GM21825 (cell line): ENCODE data around the gene GBE1.
"Not testable (repeated sequence)": the region's sequence is repeated elsewhere in the genome, so short reads cannot be mapped to it uniquely, and the experiment has no call there.

ENCODE experiments used
- ATAC-seq: cut with Tn5 transposase; IDR thresholded peaks from one replicate; pipeline ENCODE4 v1.9.1; 2021; ENCODE audit warnings: mild to moderate bottlenecking, moderate library complexity; ENCODE audit not compliant: unreplicated experiment

GBE1 gene

GRCh38 chr3:81760924-81761903 lies at the start of gene GBE1:
GBE1 (minus strand) TSS chr3:81761645; CDS start chr3:81761517, 128 bp downstream.
- peak; percentile 87 for ATAC-seq

GRCh38 chr3:81808900-81809299 lies 47.5 kb upstream of the GBE1 start:
- no peak for ATAC-seq

- no peak for ATAC-seq
Measured at GRCh38 chr3:81799403-81799802, 38.0 kb upstream of the GBE1 start.

GRCh38 chr3:81793410-81793809 lies 32.0 kb upstream of the GBE1 start:
- no peak for ATAC-seq

GRCh38 chr3:81790117-81790516 lies 28.7 kb upstream of the GBE1 start:
- ATAC-seq, result no peak

- no peak for ATAC-seq
Measured at GRCh38 chr3:81789691-81790090, 28.2 kb upstream of the GBE1 start.

GRCh38 chr3:81788610-81789009 lies 27.2 kb upstream of the GBE1 start:
- ATAC-seq, result peak; percentile 67

GRCh38 chr3:81788044-81788443 lies 26.6 kb upstream of the GBE1 start:
- ATAC-seq, result no peak

GRCh38 chr3:81782585-81782984 lies 21.1 kb upstream of the GBE1 start:
- ATAC-seq, result no peak

GRCh38 chr3:81778678-81779182 lies 17.3 kb upstream of the GBE1 start:
- peak; percentile 43 for ATAC-seq

GRCh38 chr3:81776643-81777042 lies 15.2 kb upstream of the GBE1 start:
- no peak for ATAC-seq

- no peak for ATAC-seq
Measured at GRCh38 chr3:81770710-81771109, 9.3 kb upstream of the GBE1 start.

GRCh38 chr3:81769299-81769698 lies 7.9 kb upstream of the GBE1 start:
- no peak for ATAC-seq

- ATAC-seq, result not testable (repeated sequence)
Measured at GRCh38 chr3:81767250-81767859, 5.9 kb upstream of the GBE1 start.

- no peak for ATAC-seq
Measured at GRCh38 chr3:81765400-81765799, 4.0 kb upstream of the GBE1 start.

- ATAC-seq, result no peak
Measured at GRCh38 chr3:81764665-81765064, 3.2 kb upstream of the GBE1 start.

GRCh38 chr3:81764002-81764401 lies 2.6 kb upstream of the GBE1 start:
- no peak for ATAC-seq

- no peak for ATAC-seq
Measured at GRCh38 chr3:81763001-81763400, 1.6 kb upstream of the GBE1 start.

GRCh38 chr3:81761904-81762580 lies 597 bp upstream of the GBE1 start:
- no peak for ATAC-seq

GRCh38 chr3:81760215-81760614 lies 1.2 kb downstream of the GBE1 start:
- no peak for ATAC-seq

GRCh38 chr3:81758771-81759170 lies 2.7 kb downstream of the GBE1 start:
- ATAC-seq, result not testable (repeated sequence)
